Ishikawa (cell line): ENCODE data around the gene KIAA0513.
A peak's percentile ranks its signal among the peaks of the same experiment; 100 is the strongest.

Experiments
- CEBPB ChIP-seq: IDR thresholded peaks from 2 replicates; pipeline ENCODE4 v1.6.1; 2012
- CREB1 ChIP-seq: IDR thresholded peaks from 2 replicates; pipeline ENCODE4 v1.6.1; 2012; ENCODE audit warnings: low read depth
- EGR1 ChIP-seq: IDR thresholded peaks from 2 replicates; pipeline ENCODE4 v1.6.1; 2012
- EP300 ChIP-seq: IDR thresholded peaks from 2 replicates; pipeline ENCODE4 v1.6.1; 2012; ENCODE audit warnings: borderline replicate concordance
- FOXM1 ChIP-seq: IDR thresholded peaks from 2 replicates; pipeline ENCODE4 v1.6.1; 2012; ENCODE audit warnings: low read depth, borderline replicate concordance
- NFIC ChIP-seq: IDR thresholded peaks from 2 replicates; pipeline ENCODE4 v1.6.1; 2012
- RAD21 ChIP-seq: IDR thresholded peaks from 2 replicates; pipeline ENCODE4 v1.6.1; 2012; ENCODE audit warnings: low read depth
- TAF1 ChIP-seq: IDR thresholded peaks from 2 replicates; pipeline ENCODE4 v1.6.1; 2012; ENCODE audit warnings: low read depth, mild to moderate bottlenecking
- TCF12 ChIP-seq: IDR thresholded peaks from 2 replicates; pipeline ENCODE4 v1.6.1; 2012; ENCODE audit warnings: low read depth
- TEAD4 ChIP-seq: IDR thresholded peaks from 2 replicates; pipeline ENCODE4 v1.6.1; 2012
- YY1 ChIP-seq: IDR thresholded peaks from 2 replicates; pipeline ENCODE4 v1.6.1; 2012; ENCODE audit warnings: low read depth
- ZBTB7A ChIP-seq: IDR thresholded peaks from 2 replicates; pipeline ENCODE4 v1.6.1; 2012; ENCODE audit warnings: low read depth
- TF ChIP-seq, protein P1 (sequence below): IDR thresholded peaks from 2 replicates; pipeline ENCODE4 v1.6.1; 2012
- TF ChIP-seq, protein P2 (sequence below): IDR thresholded peaks from 2 replicates; pipeline ENCODE4 v1.6.1; 2012; ENCODE audit warnings: low read depth, mild to moderate bottlenecking
- TF ChIP-seq, protein P3 (sequence below): IDR thresholded peaks from 2 replicates; pipeline ENCODE4 v1.6.1; 2012

KIAA0513 gene, protein sequence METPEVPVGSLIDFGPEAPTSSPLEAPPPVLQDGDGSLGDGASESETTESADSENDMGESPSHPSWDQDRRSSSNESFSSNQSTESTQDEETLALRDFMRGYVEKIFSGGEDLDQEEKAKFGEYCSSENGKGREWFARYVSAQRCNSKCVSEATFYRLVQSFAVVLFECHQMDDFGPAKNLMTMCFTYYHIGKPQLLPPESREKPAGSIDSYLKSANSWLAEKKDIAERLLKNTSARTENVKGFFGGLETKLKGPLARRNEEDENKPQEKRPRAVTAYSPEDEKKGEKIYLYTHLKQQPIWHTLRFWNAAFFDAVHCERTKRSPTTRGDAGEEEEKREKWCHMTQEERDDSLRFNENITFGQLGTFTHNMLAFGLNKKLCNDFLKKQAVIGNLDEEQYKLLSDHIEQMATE

DNA sequence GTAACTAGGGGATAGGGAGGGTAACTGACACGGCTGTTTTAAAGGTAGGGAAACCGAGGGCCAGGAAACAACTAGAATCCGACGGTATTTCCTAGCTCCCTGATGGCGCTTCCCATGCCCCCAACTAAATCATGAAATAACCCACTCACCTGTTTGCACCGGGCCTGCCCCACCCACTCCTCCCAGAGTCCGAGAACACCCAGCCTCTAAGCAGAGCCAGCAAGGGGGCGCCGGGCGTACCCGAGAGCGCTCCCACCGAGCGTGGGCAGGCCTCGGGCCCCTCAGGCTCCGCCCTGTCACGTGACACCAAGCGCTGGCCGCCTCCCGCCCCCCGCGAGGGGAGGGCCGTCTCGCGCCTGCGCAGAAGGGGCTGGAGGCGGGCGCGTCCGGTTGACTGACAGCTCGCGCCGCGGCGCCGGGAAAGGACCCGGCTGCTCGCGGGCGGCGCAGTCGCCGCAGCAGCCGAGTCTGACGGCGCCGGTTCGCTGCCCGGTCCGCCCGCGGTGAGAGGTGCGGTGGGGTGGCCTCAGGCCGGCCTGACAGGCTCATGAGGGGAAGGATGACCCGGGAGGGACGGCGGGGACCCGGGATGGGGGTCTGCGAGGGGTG, at the start of gene KIAA0513:
TSS of gene KIAA0513 (plus strand) at position 447 of the 609 bp plus-strand sequence. CDS start 39,277 bp downstream, outside the sequence.
- TF ChIP-seq ZBTB7A (peak; percentile 69; the same call in 1 of the 2 replicates), RAD21 (no peak), NFIC (no peak), TAF1 (peak; percentile 47), YY1 (no peak), CEBPB (no peak), TEAD4 (no peak), TCF12 (peak; percentile 21; the same call in 1 of the 2 replicates), EGR1 (peak; percentile 80), CREB1 (no peak), FOXM1 (no peak)
- TF ChIP-seq, protein P1, sequence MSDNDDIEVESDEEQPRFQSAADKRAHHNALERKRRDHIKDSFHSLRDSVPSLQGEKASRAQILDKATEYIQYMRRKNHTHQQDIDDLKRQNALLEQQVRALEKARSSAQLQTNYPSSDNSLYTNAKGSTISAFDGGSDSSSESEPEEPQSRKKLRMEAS: peak; percentile 47; the same call in 1 of the 2 replicates
- TF ChIP-seq, protein P2, sequence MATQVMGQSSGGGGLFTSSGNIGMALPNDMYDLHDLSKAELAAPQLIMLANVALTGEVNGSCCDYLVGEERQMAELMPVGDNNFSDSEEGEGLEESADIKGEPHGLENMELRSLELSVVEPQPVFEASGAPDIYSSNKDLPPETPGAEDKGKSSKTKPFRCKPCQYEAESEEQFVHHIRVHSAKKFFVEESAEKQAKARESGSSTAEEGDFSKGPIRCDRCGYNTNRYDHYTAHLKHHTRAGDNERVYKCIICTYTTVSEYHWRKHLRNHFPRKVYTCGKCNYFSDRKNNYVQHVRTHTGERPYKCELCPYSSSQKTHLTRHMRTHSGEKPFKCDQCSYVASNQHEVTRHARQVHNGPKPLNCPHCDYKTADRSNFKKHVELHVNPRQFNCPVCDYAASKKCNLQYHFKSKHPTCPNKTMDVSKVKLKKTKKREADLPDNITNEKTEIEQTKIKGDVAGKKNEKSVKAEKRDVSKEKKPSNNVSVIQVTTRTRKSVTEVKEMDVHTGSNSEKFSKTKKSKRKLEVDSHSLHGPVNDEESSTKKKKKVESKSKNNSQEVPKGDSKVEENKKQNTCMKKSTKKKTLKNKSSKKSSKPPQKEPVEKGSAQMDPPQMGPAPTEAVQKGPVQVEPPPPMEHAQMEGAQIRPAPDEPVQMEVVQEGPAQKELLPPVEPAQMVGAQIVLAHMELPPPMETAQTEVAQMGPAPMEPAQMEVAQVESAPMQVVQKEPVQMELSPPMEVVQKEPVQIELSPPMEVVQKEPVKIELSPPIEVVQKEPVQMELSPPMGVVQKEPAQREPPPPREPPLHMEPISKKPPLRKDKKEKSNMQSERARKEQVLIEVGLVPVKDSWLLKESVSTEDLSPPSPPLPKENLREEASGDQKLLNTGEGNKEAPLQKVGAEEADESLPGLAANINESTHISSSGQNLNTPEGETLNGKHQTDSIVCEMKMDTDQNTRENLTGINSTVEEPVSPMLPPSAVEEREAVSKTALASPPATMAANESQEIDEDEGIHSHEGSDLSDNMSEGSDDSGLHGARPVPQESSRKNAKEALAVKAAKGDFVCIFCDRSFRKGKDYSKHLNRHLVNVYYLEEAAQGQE: no peak
- TF ChIP-seq, protein P3, sequence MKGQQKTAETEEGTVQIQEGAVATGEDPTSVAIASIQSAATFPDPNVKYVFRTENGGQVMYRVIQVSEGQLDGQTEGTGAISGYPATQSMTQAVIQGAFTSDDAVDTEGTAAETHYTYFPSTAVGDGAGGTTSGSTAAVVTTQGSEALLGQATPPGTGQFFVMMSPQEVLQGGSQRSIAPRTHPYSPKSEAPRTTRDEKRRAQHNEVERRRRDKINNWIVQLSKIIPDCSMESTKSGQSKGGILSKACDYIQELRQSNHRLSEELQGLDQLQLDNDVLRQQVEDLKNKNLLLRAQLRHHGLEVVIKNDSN: peak; percentile 97

DNA sequence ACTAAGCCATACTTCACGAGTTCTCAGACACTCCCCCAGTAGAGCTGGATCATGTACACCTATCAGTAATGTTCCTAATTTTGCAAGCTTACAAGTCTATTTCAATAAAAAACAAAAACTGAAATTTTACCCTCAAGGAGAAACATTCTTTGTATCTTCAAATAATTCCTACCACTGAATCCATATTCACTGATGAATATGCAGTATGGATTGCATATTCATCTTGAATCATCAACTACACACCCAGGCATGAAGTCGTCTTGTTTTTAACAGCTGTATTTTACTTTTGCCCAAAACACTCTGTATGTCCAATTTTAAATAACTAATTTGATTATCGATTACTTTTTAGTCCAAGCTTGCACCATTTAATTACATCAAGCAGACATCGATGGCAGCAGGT, 48.1 kb upstream of the KIAA0513 start:
- TF ChIP-seq, protein P2: no peak
- TF ChIP-seq, protein P1: no peak
- no peak for TF ChIP-seq TCF12
- TF ChIP-seq, protein P3: no peak
- no peak for TF ChIP-seq TAF1
- no peak for TF ChIP-seq ZBTB7A
- no peak for TF ChIP-seq EP300
- no peak for TF ChIP-seq FOXM1
- no peak for TF ChIP-seq CEBPB
- no peak for TF ChIP-seq EGR1
- TF ChIP-seq TEAD4: no peak
- TF ChIP-seq CREB1: no peak
- TF ChIP-seq RAD21: no peak
- no peak for TF ChIP-seq YY1

DNA sequence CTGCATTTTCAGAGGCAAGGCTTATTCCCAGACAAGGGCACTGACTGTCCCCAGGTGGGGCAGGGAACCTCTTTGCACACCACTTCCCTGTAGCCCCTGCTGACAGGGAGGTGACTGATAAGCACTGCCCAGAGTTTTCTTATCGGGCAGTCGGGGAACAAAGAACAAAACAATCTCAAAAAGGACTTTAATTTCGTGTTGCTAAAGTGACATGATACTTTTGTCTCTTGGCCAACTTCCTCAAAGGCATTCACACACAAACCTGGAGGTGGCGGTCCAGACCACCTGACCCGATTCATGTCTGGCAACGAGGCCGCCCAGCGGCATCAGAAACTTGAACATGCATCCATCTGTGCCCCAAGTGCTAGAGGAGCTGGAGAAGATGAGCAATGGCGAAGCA, 45.2 kb upstream of the KIAA0513 start:
- TF ChIP-seq FOXM1 (no peak), CEBPB (no peak), CREB1 (no peak), YY1 (no peak), EP300 (no peak), ZBTB7A (no peak), TCF12 (no peak), RAD21 (no peak), NFIC (no peak), TAF1 (no peak), EGR1 (no peak)
- TF ChIP-seq, protein P1: no peak
- TF ChIP-seq, protein P3: no peak

DNA sequence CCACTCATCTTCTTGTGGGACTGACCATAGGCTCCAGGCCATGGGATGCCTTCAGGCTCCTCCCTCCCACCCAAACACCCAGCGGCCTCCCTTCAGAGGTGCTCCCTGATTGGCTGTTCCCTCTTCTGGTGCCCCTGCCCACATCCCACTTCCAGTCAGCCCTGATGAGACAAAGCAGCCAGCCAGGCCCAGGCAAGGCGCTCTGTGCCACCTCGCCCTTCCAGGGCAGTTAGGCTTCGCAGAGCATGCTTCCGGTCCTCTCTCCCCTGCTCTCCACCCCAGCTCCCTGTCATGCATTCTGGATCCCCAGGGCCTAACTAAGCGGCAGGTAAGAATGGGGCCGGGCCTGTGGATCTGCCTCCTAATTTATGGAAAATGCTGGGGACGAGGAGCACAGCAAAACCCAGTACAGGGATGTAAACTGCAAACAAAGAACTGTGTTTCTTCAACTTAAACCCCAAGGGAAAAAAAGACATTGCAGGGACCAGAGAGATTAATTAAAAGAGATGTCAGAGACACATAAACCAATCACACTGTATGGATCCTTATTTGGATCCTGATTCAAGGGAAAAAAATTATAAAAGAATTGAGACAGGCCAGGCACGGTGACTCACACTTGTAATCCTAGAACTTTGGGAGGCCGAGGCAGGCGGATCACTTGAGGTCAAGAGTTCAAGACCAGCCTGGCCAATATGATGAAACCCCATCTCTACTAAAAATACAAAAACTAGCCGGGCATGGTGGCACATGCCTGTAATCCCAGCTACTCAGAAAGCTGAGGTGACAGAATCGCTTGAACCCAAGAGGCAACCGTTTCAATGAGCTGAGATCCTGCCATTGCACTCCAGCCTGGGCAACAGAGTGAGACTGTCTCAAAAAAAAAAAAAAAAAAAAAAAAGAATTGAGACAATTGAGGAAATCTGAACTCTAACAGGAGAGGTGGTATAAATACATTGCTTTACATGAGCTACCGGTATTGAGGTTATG, 42.2 kb upstream of the KIAA0513 start:
- TF ChIP-seq TEAD4: no peak
- TF ChIP-seq ZBTB7A: no peak
- no peak for TF ChIP-seq YY1
- TF ChIP-seq EP300: no peak
- no peak for TF ChIP-seq EGR1
- TF ChIP-seq, protein P1: no peak
- TF ChIP-seq CREB1: no peak
- no peak for TF ChIP-seq FOXM1
- no peak for TF ChIP-seq TAF1
- TF ChIP-seq, protein P3: no peak
- no peak for TF ChIP-seq RAD21
